ENCODE results near the gene AUTS2.

- TF ChIP-seq CTCF (IDR thresholded peaks at IDR 0.05) (no peak), POLR2A (IDR thresholded peaks at IDR 0.05) (no peak), POLR2AphosphoS5 (IDR thresholded peaks at IDR 0.05; ENCODE audit: insufficient read depth in 1 of 2, low read depth in 1 of 2) (no peak)
These were observed 1047.6 kb downstream of the AUTS2 start for GRCh38 chr7:70645876-70646351.

Data from vagina (tissue), 2 donors.